BLaER1 treated with 17β-estradiol and CSF1 and Interleukin-3, amounts not matched to agents 10 nM and 100 nM (cell line): ENCODE results near the gene MAN1B1.

Source experiments
- H3K27ac ChIP-seq, 11 experiments: shearing (Covaris generic); formaldehyde crosslinking; 2 replicates each; pipeline ENCODE4 v1.8.1; 2022
- H3K27me3 ChIP-seq, 11 experiments: shearing (Covaris generic); formaldehyde crosslinking; 2 replicates each; pipeline ENCODE4 v1.8.1; 2022
- H3K36me3 ChIP-seq, 11 experiments: shearing (Covaris generic); formaldehyde crosslinking; 2 replicates each; pipeline ENCODE4 v1.8.1; 2022
- H3K4me1 ChIP-seq, 10 experiments: shearing (Covaris generic); formaldehyde crosslinking; 2 replicates each; pipeline ENCODE4 v1.8.1; 2022
- H3K4me2 ChIP-seq, 11 experiments: shearing (Covaris generic); formaldehyde crosslinking; 2 replicates each; pipeline ENCODE4 v1.8.1; 2022
- H3K4me3 ChIP-seq, 10 experiments: shearing (Covaris generic); formaldehyde crosslinking; 2 replicates each; pipeline ENCODE4 v1.8.1; 2022
- H3K9ac ChIP-seq, 11 experiments: shearing (Covaris generic); formaldehyde crosslinking; 2 replicates each; pipeline ENCODE4 v1.8.1; 2022
- H3K9me3 ChIP-seq, 11 experiments: shearing (Covaris generic); formaldehyde crosslinking; replicated peaks in 1 of 11; 2 replicates each; pipeline ENCODE4 v1.8.1; 2022
- H4K20me1 ChIP-seq, 11 experiments: shearing (Covaris generic); formaldehyde crosslinking; 2 replicates each; pipeline ENCODE4 v1.8.1; 2022
- Cebpa-rat ChIP-seq, 11 experiments: shearing (Covaris generic); IDR thresholded peaks; 2 replicates each; pipeline ENCODE4 v1.8.1; 2022

Gene MAN1B1

GRCh38 chr9:137064027-137064879 lies 22.5 kb upstream of the MAN1B1 start:
- Histone ChIP-seq H3K4me3 (no peak overlapping the region), H3K9me3 (no peaks in the 10 kb centered on the region), H3K36me3 (peaks cover 0 to 44% (median 36%) of the 10 kb centered on the region in 11 experiments; a peak in 17 of 22 replicates), H3K27me3 (no peaks in the 10 kb centered on the region), H3K9ac (no peak overlapping the region), H3K4me1 (peaks cover 13 to 39% (median 24%) of the 10 kb centered on the region in 10 experiments), H3K27ac (no peak overlapping the region), H3K4me2 (peak overlapping the region in 4 of 11 experiments; percentile 10 to 29 (median 20); a peak in 3 of 22 replicates), H4K20me1 (peaks cover 0 to 64% (median 57%) of the 10 kb centered on the region in 11 experiments; a peak in 18 of 22 replicates)
- no peak for TF ChIP-seq Cebpa-rat (IDR thresholded peaks at IDR 0.05)

GRCh38 chr9:137064880-137065164 lies 22.0 kb upstream of the MAN1B1 start:
- Histone ChIP-seq H3K27me3 (no peaks in the 10 kb centered on the region), H3K27ac (no peak overlapping the region), H3K4me1 (peaks cover 18 to 44% (median 29%) of the 10 kb centered on the region in 10 experiments), H3K36me3 (peaks cover 0 to 44% (median 36%) of the 10 kb centered on the region in 11 experiments; a peak in 17 of 22 replicates), H3K9ac (no peak overlapping the region), H4K20me1 (peaks cover 0 to 69% (median 63%) of the 10 kb centered on the region in 11 experiments; a peak in 18 of 22 replicates), H3K9me3 (no peaks in the 10 kb centered on the region), H3K4me3 (no peak overlapping the region), H3K4me2 (no peak overlapping the region)
- TF ChIP-seq Cebpa-rat (IDR thresholded peaks at IDR 0.05): no peak

GRCh38 chr9:137065336-137065967 lies 21.3 kb upstream of the MAN1B1 start:
- Histone ChIP-seq H3K27ac (no peak overlapping the region), H3K27me3 (no peaks in the 10 kb centered on the region), H3K36me3 (peaks cover 0 to 44% (median 36%) of the 10 kb centered on the region in 11 experiments; a peak in 17 of 22 replicates), H3K9ac (peak overlapping the region in 1 of 11 experiments; percentile 5; a peak in 1 of 22 replicates), H4K20me1 (peaks cover 0 to 72% (median 66%) of the 10 kb centered on the region in 11 experiments; a peak in 18 of 22 replicates), H3K4me3 (no peak overlapping the region), H3K9me3 (no peaks in the 10 kb centered on the region), H3K4me2 (no peak overlapping the region), H3K4me1 (peaks cover 21 to 48% (median 32%) of the 10 kb centered on the region in 10 experiments)
- TF ChIP-seq Cebpa-rat (IDR thresholded peaks at IDR 0.05): no peak

- Histone ChIP-seq H3K4me1 (peaks cover 28 to 55% (median 40%) of the 10 kb centered on the region in 10 experiments), H3K9ac (peak overlapping the region in 1 of 11 experiments; percentile 5; a peak in 1 of 22 replicates), H3K27ac (no peak overlapping the region), H3K27me3 (no peaks in the 10 kb centered on the region), H3K4me2 (no peak overlapping the region), H3K36me3 (peaks cover 0 to 44% (median 36%) of the 10 kb centered on the region in 11 experiments; a peak in 17 of 22 replicates), H3K4me3 (no peak overlapping the region), H3K9me3 (no peaks in the 10 kb centered on the region), H4K20me1 (peaks cover 0 to 72% (median 66%) of the 10 kb centered on the region in 11 experiments; a peak in 18 of 22 replicates)
- no peak for TF ChIP-seq Cebpa-rat (IDR thresholded peaks at IDR 0.05)
Measured at GRCh38 chr9:137066096-137066861, 20.5 kb upstream of the MAN1B1 start.

- H3K27ac ChIP-seq: peak overlapping the region in 2 of 11 experiments; percentile 4 to 8; a peak in 1 of 22 replicates
- H3K4me2 ChIP-seq: peak overlapping the region; percentile 87 to 100 (median 97)
- peaks cover 0 to 38% (median 34%) of the 10 kb centered on the region in 11 experiments; a peak in 17 of 22 replicates for H3K36me3 ChIP-seq
- peaks cover 37 to 67% (median 44%) of the 10 kb centered on the region in 10 experiments for H3K4me1 ChIP-seq
- no peaks in the 10 kb centered on the region for H3K27me3 ChIP-seq
- TF ChIP-seq Cebpa-rat (IDR thresholded peaks at IDR 0.05): no peak
- peak overlapping the region in 8 of 10 experiments; percentile 72 to 86 (median 76); a peak in 11 of 20 replicates for H3K4me3 ChIP-seq
- no peaks in the 10 kb centered on the region for H3K9me3 ChIP-seq
- peak overlapping the region in 7 of 11 experiments; percentile 68 to 84 (median 77); a peak in 11 of 22 replicates for H3K9ac ChIP-seq
- H4K20me1 ChIP-seq: peaks cover 0 to 70% (median 65%) of the 10 kb centered on the region in 11 experiments; a peak in 18 of 22 replicates
Measured at GRCh38 chr9:137067860-137068538, 18.8 kb upstream of the MAN1B1 start.

GRCh38 chr9:137068539-137069507 lies 18.0 kb upstream of the MAN1B1 start:
- Histone ChIP-seq H3K36me3 (peaks cover 0 to 29% (median 26%) of the 10 kb centered on the region in 11 experiments; a peak in 16 of 22 replicates), H4K20me1 (peaks cover 0 to 64% (median 56%) of the 10 kb centered on the region in 11 experiments; a peak in 18 of 22 replicates), H3K4me2 (peak overlapping the region; percentile 87 to 100 (median 97)), H3K4me3 (peak overlapping the region; percentile 53 to 86 (median 73)), H3K4me1 (peaks cover 44 to 71% (median 52%) of the 10 kb centered on the region in 10 experiments), H3K9ac (peak overlapping the region; percentile 43 to 84 (median 73); a peak in 20 of 22 replicates), H3K9me3 (no peaks in the 10 kb centered on the region), H3K27me3 (no peaks in the 10 kb centered on the region), H3K27ac (peak overlapping the region in 4 of 11 experiments; percentile 3 to 76 (median 67); a peak in 5 of 22 replicates)
- TF ChIP-seq Cebpa-rat (IDR thresholded peaks at IDR 0.05): no peak

GRCh38 chr9:137069508-137070091 lies 17.2 kb upstream of the MAN1B1 start:
- Histone ChIP-seq H3K27ac (peak overlapping the region in 9 of 11 experiments; percentile 62 to 82 (median 68); a peak in 18 of 22 replicates), H3K9ac (peak overlapping the region; percentile 43 to 84 (median 73); a peak in 21 of 22 replicates), H3K36me3 (peaks cover 0 to 23% (median 20%) of the 10 kb centered on the region in 11 experiments; a peak in 16 of 22 replicates), H3K9me3 (no peaks in the 10 kb centered on the region), H3K4me1 (peaks cover 52 to 77% (median 60%) of the 10 kb centered on the region in 10 experiments), H3K4me2 (peak overlapping the region; percentile 87 to 100 (median 97)), H3K27me3 (no peaks in the 10 kb centered on the region), H3K4me3 (peak overlapping the region; percentile 53 to 86 (median 73)), H4K20me1 (peaks cover 0 to 56% (median 50%) of the 10 kb centered on the region in 11 experiments; a peak in 18 of 22 replicates)
- no peak for TF ChIP-seq Cebpa-rat (IDR thresholded peaks at IDR 0.05)
